Large intestine (tissue), 3 donors: ENCODE results near the gene CUEDC1. TPM values are rescaled to one million over a fixed set of nuclear protein-coding genes. Genes with fewer than 3 reads are reported as not detected.

Source experiments
- DNase-seq, 2 donors: peaks; one replicate each; pipeline versions ENCODE4 v3.0.0 to v3.0.0-alpha.2; 2013
- H3K27ac ChIP-seq: one replicate; pipeline ENCODE4 v1.5.1; 2013; ENCODE audit warnings: low read length
- H3K27me3 ChIP-seq: 2 replicates; pipeline ENCODE4 v1.6.1; 2013; ENCODE audit warnings: low read length; ENCODE audit not compliant: control insufficient read depth, insufficient read depth
- H3K36me3 ChIP-seq: 2 replicates; pipeline ENCODE4 v1.6.1; 2013; ENCODE audit warnings: low read length; ENCODE audit not compliant: control insufficient read depth, insufficient read depth
- H3K4me1 ChIP-seq: one replicate; pipeline ENCODE4 v1.6.1; 2013; ENCODE audit warnings: low read length; ENCODE audit not compliant: control insufficient read depth, insufficient read depth
- H3K4me3 ChIP-seq: one replicate; pipeline ENCODE4 v1.5.1; 2013; ENCODE audit warnings: low read length
- H3K9me3 ChIP-seq: one replicate; pipeline ENCODE4 v1.6.1; 2013; ENCODE audit warnings: mild to moderate bottlenecking, low read depth, low read length, moderate library complexity; ENCODE audit not compliant: control insufficient read depth
- WGBS: methylation state at CpG from one replicate; pipeline ENCODE4 v1.1.5; 2013; ENCODE audit warnings: low lambda C conversion rate; ENCODE audit not compliant: insufficient coverage; 5-methylcytosine and 5-hydroxymethylcytosine counted together
- polyA plus RNA-seq: library from polyadenylated mRNA; unstranded; fragments of 120-200 nt; gene quantifications from one replicate; pipeline ENCODE4 v1.2.1, GENCODE V29; 2013

CUEDC1 gene
- polyA plus RNA-seq, 1 donor, result 17.1 TPM

GRCh38 chr17:57874058-57874419 lies 81.2 kb downstream of the CUEDC1 start:
- WGBS, result no CpG with 5 or more reads among the region's 7 CpGs
- H3K9me3 ChIP-seq, result no peaks in the 10 kb centered on the region
- peak overlapping the region; percentile 67 for H3K27ac ChIP-seq
- H3K4me1 ChIP-seq, result peaks cover 34% of the 10 kb centered on the region
- H3K27me3 ChIP-seq, result no peaks in the 10 kb centered on the region
- no peak overlapping the region for H3K4me3 ChIP-seq
- peaks cover 26% of the 10 kb centered on the region for H3K36me3 ChIP-seq
- no peak for DNase-seq

- H3K9me3 ChIP-seq, result no peaks in the 10 kb centered on the region
- no peak overlapping the region for H3K4me3 ChIP-seq
- DNase-seq, result no peak
- H3K27ac ChIP-seq, result peak overlapping the region; percentile 67
- WGBS, result no CpG with 5 or more reads among the region's 16 CpGs
- H3K36me3 ChIP-seq, result peaks cover 26% of the 10 kb centered on the region
- H3K27me3 ChIP-seq, result no peaks in the 10 kb centered on the region
- H3K4me1 ChIP-seq, result peaks cover 39% of the 10 kb centered on the region
These were observed 81.8 kb downstream of the CUEDC1 start for GRCh38 chr17:57873261-57874057.

- H3K36me3 ChIP-seq, result peaks cover 23% of the 10 kb centered on the region
- H3K27ac ChIP-seq, result no peak overlapping the region
- WGBS, result no CpG with 5 or more reads among the region's 14 CpGs
These were observed 82.7 kb downstream of the CUEDC1 start for GRCh38 chr17:57872536-57872935.

GRCh38 chr17:57871863-57872262 lies 83.3 kb downstream of the CUEDC1 start:
- no peak overlapping the region for H3K27ac ChIP-seq
- no peaks in the 10 kb centered on the region for H3K27me3 ChIP-seq
- no CpG with 5 or more reads among the region's 8 CpGs for WGBS
- H3K4me1 ChIP-seq, result peaks cover 45% of the 10 kb centered on the region
- peaks cover 23% of the 10 kb centered on the region for H3K36me3 ChIP-seq
- no peak overlapping the region for H3K4me3 ChIP-seq
- no peaks in the 10 kb centered on the region for H3K9me3 ChIP-seq
- DNase-seq, result no peak

More at GRCh38 chr17:57872536-57872935, 82.7 kb downstream of the CUEDC1 start:
- no peak overlapping the region for H3K4me3 ChIP-seq
- peaks cover 45% of the 10 kb centered on the region for H3K4me1 ChIP-seq
- no peaks in the 10 kb centered on the region for H3K27me3 ChIP-seq
- no peak for DNase-seq
- H3K9me3 ChIP-seq, result no peaks in the 10 kb centered on the region

GRCh38 chr17:57871155-57871554 lies 84.1 kb downstream of the CUEDC1 start:
- no CpG with 5 or more reads among the region's 7 CpGs for WGBS
- no peak overlapping the region for H3K4me3 ChIP-seq
- peaks cover 30% of the 10 kb centered on the region for H3K36me3 ChIP-seq
- DNase-seq, result no peak
- no peak overlapping the region for H3K27ac ChIP-seq
- H3K27me3 ChIP-seq, result no peaks in the 10 kb centered on the region
- peaks cover 45% of the 10 kb centered on the region for H3K4me1 ChIP-seq
- no peaks in the 10 kb centered on the region for H3K9me3 ChIP-seq

- Histone ChIP-seq H3K27me3 (no peaks in the 10 kb centered on the region), H3K9me3 (no peaks in the 10 kb centered on the region), H3K4me1 (peaks cover 36% of the 10 kb centered on the region), H3K27ac (no peak overlapping the region), H3K36me3 (peaks cover 31% of the 10 kb centered on the region), H3K4me3 (no peak overlapping the region)
- no peak for DNase-seq
These were observed 85.0 kb downstream of the CUEDC1 start for GRCh38 chr17:57870283-57870635.

- Histone ChIP-seq H3K4me3 (no peak overlapping the region), H3K4me1 (peaks cover 31% of the 10 kb centered on the region), H3K36me3 (peaks cover 31% of the 10 kb centered on the region), H3K9me3 (no peaks in the 10 kb centered on the region), H3K27ac (peak overlapping the region; percentile 14), H3K27me3 (no peaks in the 10 kb centered on the region)
- WGBS, result 20% methylated on average over 1 of the region's 9 CpGs
- no peak for DNase-seq
These were observed 85.5 kb downstream of the CUEDC1 start for GRCh38 chr17:57869617-57870282.

- peak in 1 of 2 donors; percentile 81 for DNase-seq
- Histone ChIP-seq H3K27me3 (no peaks in the 10 kb centered on the region), H3K4me3 (no peak overlapping the region), H3K4me1 (peaks cover 26% of the 10 kb centered on the region), H3K36me3 (peaks cover 31% of the 10 kb centered on the region), H3K27ac (peak overlapping the region; percentile 14), H3K9me3 (no peaks in the 10 kb centered on the region)
- no CpG with 5 or more reads among the region's 13 CpGs for WGBS
These were observed 86.1 kb downstream of the CUEDC1 start for GRCh38 chr17:57868910-57869616.

- Histone ChIP-seq H3K4me1 (peaks cover 24% of the 10 kb centered on the region), H3K4me3 (no peak overlapping the region), H3K9me3 (no peaks in the 10 kb centered on the region), H3K36me3 (peaks cover 29% of the 10 kb centered on the region), H3K27ac (peak overlapping the region; percentile 18), H3K27me3 (no peaks in the 10 kb centered on the region)
- WGBS, result no CpG with 5 or more reads among the region's 23 CpGs
- peak; percentile 50 to 65 for DNase-seq
These were observed 87.0 kb downstream of the CUEDC1 start for GRCh38 chr17:57868007-57868909.

GRCh38 chr17:57867126-57867525 lies 88.1 kb downstream of the CUEDC1 start:
- H3K36me3 ChIP-seq, result peaks cover 24% of the 10 kb centered on the region
- H3K4me1 ChIP-seq, result peaks cover 29% of the 10 kb centered on the region
- no peaks in the 10 kb centered on the region for H3K27me3 ChIP-seq
- WGBS, result no CpG with 5 or more reads among the region's 10 CpGs
- H3K4me3 ChIP-seq, result no peak overlapping the region
- H3K27ac ChIP-seq, result no peak overlapping the region
- no peak for DNase-seq
- H3K9me3 ChIP-seq, result no peaks in the 10 kb centered on the region
